Ovary (tissue), 3 donors: ENCODE data around the gene ACER2.

Experiments
- CTCF ChIP-seq, 3 donors: fragments of 450-650 bp in 2 of 3; fragments of 200-600 bp in 1 of 3; IDR thresholded peaks; one replicate each; pipeline versions ENCODE4 v1.5.1 to v1.8.0; 2016 to 2022; ENCODE audit warnings: antibody characterized with exemption in 3 of 3, mild to moderate bottlenecking in 1 of 3
- POLR2A ChIP-seq: fragments of 450-650 bp; IDR thresholded peaks from one replicate; pipeline ENCODE4 v1.6.1; 2017; ENCODE audit warnings: antibody characterized with exemption, mild to moderate bottlenecking, moderate library complexity
- donor health status: DM: no; HTN: no; CAD: no.

GRCh38 chr9:19465586-19466279 is 56.9 kb downstream of the ACER2 start:
- TF ChIP-seq CTCF (IDR thresholded peaks at IDR 0.05) (no peak), POLR2A (no peak)
